HG03460 (cell line): ENCODE measurements around the gene LRP1B.
"Not testable (repeated sequence)": the region's sequence is repeated elsewhere in the genome, so short reads cannot be mapped to it uniquely, and the experiment has no call there.

ENCODE experiments used
- ATAC-seq: cut with Tn5 transposase; IDR thresholded peaks from one replicate; pipeline ENCODE4 v1.9.1; 2021; ENCODE audit not compliant: unreplicated experiment

Gene LRP1B

GRCh38 chr2:140338795-140339194 lies 1792.0 kb downstream of the LRP1B start:
- ATAC-seq: no peak

GRCh38 chr2:140337061-140337460 lies 1793.8 kb downstream of the LRP1B start:
- no peak for ATAC-seq

- no peak for ATAC-seq
Observed at GRCh38 chr2:140316345-140316744, 1814.5 kb downstream of the LRP1B start.

- ATAC-seq: no peak
Observed at GRCh38 chr2:140311905-140312304, 1818.9 kb downstream of the LRP1B start.

- ATAC-seq: no peak
Observed at GRCh38 chr2:140308706-140309105, 1822.1 kb downstream of the LRP1B start.

GRCh38 chr2:140307532-140307931 lies 1823.3 kb downstream of the LRP1B start:
- ATAC-seq: no peak

GRCh38 chr2:140295767-140296166 lies 1835.0 kb downstream of the LRP1B start:
- no peak for ATAC-seq

GRCh38 chr2:140288726-140289125 lies 1842.1 kb downstream of the LRP1B start:
- no peak for ATAC-seq

GRCh38 chr2:140288213-140288612 lies 1842.6 kb downstream of the LRP1B start:
- no peak for ATAC-seq

GRCh38 chr2:140286377-140286776 lies 1844.4 kb downstream of the LRP1B start:
- ATAC-seq: no peak

- not testable (repeated sequence) for ATAC-seq
Observed at GRCh38 chr2:140277344-140277743, 1853.5 kb downstream of the LRP1B start.

GRCh38 chr2:140276661-140277060 lies 1854.2 kb downstream of the LRP1B start:
- ATAC-seq: no peak

GRCh38 chr2:140275427-140275826 lies 1855.4 kb downstream of the LRP1B start:
- ATAC-seq: no peak

GRCh38 chr2:140274891-140275290 lies 1855.9 kb downstream of the LRP1B start:
- ATAC-seq: no peak

- ATAC-seq: no peak
Observed at GRCh38 chr2:140273958-140274357, 1856.9 kb downstream of the LRP1B start.

GRCh38 chr2:140273408-140273807 lies 1857.4 kb downstream of the LRP1B start:
- ATAC-seq: no peak

- no peak for ATAC-seq
Observed at GRCh38 chr2:140270224-140270623, 1860.6 kb downstream of the LRP1B start.

GRCh38 chr2:140269000-140269399 lies 1861.8 kb downstream of the LRP1B start:
- no peak for ATAC-seq

GRCh38 chr2:140262908-140263307 lies 1867.9 kb downstream of the LRP1B start:
- ATAC-seq: no peak

- ATAC-seq: no peak
Observed at GRCh38 chr2:140257692-140258300, 1873.0 kb downstream of the LRP1B start.

- ATAC-seq: no peak
Observed at GRCh38 chr2:140256080-140256479, 1874.7 kb downstream of the LRP1B start.

GRCh38 chr2:140249821-140250220 lies 1881.0 kb downstream of the LRP1B start:
- no peak for ATAC-seq

- ATAC-seq: no peak
Observed at GRCh38 chr2:140248623-140249022, 1882.2 kb downstream of the LRP1B start.
